Glutamatergic neuron (in vitro differentiated cells): Measurements from ENCODE around the gene NSUN6. TPM values are rescaled to one million over a fixed set of nuclear protein-coding genes. Genes with fewer than 3 reads are reported as not detected.

ENCODE experiments used
- DNase-seq: peaks from one replicate; pipeline ENCODE4 v3.0.0; 2022
- H3K27ac Mint-ChIP-seq: one replicate; pipeline ENCODE4 v1.8.0; 2020; ENCODE audit warnings: mild to moderate bottlenecking, mixed read lengths, inconsistent platforms; ENCODE audit not compliant: unreplicated experiment
- H3K27me3 Mint-ChIP-seq: one replicate; pipeline ENCODE4 v1.8.0; 2020; ENCODE audit warnings: mild to moderate bottlenecking, moderate library complexity, mixed read lengths, inconsistent platforms; ENCODE audit not compliant: unreplicated experiment
- H3K36me3 Mint-ChIP-seq: one replicate; pipeline ENCODE4 v1.8.0; 2020; ENCODE audit warnings: mild to moderate bottlenecking, mixed read lengths, inconsistent platforms; ENCODE audit not compliant: unreplicated experiment
- H3K4me1 Mint-ChIP-seq: one replicate; pipeline ENCODE4 v1.8.0; 2020; ENCODE audit warnings: mild to moderate bottlenecking, low read depth, mixed read lengths, inconsistent platforms; ENCODE audit not compliant: unreplicated experiment
- H3K4me3 Mint-ChIP-seq: one replicate; pipeline ENCODE4 v1.8.0; 2020; ENCODE audit warnings: mild to moderate bottlenecking, mixed read lengths, inconsistent platforms; ENCODE audit not compliant: unreplicated experiment
- H3K9me3 Mint-ChIP-seq: one replicate; pipeline ENCODE4 v1.8.0; 2020; ENCODE audit warnings: mild to moderate bottlenecking, moderate library complexity, mixed read lengths, inconsistent platforms; ENCODE audit not compliant: unreplicated experiment
- CTCF ChIP-seq: fragments of 200-600 bp; sonication (generic); IDR thresholded peaks from one replicate; pipeline ENCODE4 v1.5.0; 2021; ENCODE audit not compliant: partially characterized antibody, unreplicated experiment
- total RNA-seq: library from RNA; stranded (reverse); fragmentation: NEBNext Ultra II Directional; extraction: Animal tissue kit (Norgen Biotek cat#: 25700); gene quantifications from one replicate; pipeline ENCODE4 v1.2.1, GENCODE V29; 2021; ENCODE audit not compliant: unreplicated experiment

NSUN6 gene
- total RNA-seq, 1 donor from 2014 or later = 20.7 TPM

GRCh38 chr10:18567343-18567856 lies 84.0 kb downstream of the NSUN6 start:
- H3K9me3 Mint-ChIP-seq = no peaks in the 10 kb centered on the region
- no peak overlapping the region for H3K4me3 Mint-ChIP-seq
- no peaks in the 10 kb centered on the region for H3K36me3 Mint-ChIP-seq
- DNase-seq = no peak
- H3K4me1 Mint-ChIP-seq = no peaks in the 10 kb centered on the region
- no peak for TF ChIP-seq CTCF
- H3K27ac Mint-ChIP-seq = no peak overlapping the region
- no peaks in the 10 kb centered on the region for H3K27me3 Mint-ChIP-seq

- Mint-ChIP-seq H3K4me3 (no peak overlapping the region), H3K4me1 (no peaks in the 10 kb centered on the region), H3K27ac (no peak overlapping the region), H3K9me3 (no peaks in the 10 kb centered on the region), H3K36me3 (no peaks in the 10 kb centered on the region), H3K27me3 (no peaks in the 10 kb centered on the region)
- no peak for DNase-seq
- no peak for TF ChIP-seq CTCF
Measured at GRCh38 chr10:18566177-18566576, 85.2 kb downstream of the NSUN6 start.

- Mint-ChIP-seq H3K4me1 (no peaks in the 10 kb centered on the region), H3K27me3 (no peaks in the 10 kb centered on the region)
Measured at GRCh38 chr10:18565006-18565405, 86.4 kb downstream of the NSUN6 start.

GRCh38 chr10:18563003-18563726 lies 88.2 kb downstream of the NSUN6 start:
- H3K9me3 Mint-ChIP-seq = no peaks in the 10 kb centered on the region
- no peaks in the 10 kb centered on the region for H3K4me1 Mint-ChIP-seq
- H3K36me3 Mint-ChIP-seq = no peaks in the 10 kb centered on the region
- no peak overlapping the region for H3K27ac Mint-ChIP-seq
- no peak for TF ChIP-seq CTCF
- H3K4me3 Mint-ChIP-seq = no peak overlapping the region
- DNase-seq = no peak
- H3K27me3 Mint-ChIP-seq = no peaks in the 10 kb centered on the region

More at GRCh38 chr10:18565006-18565405, 86.4 kb downstream of the NSUN6 start:
- no peaks in the 10 kb centered on the region for H3K36me3 Mint-ChIP-seq
- no peak overlapping the region for H3K27ac Mint-ChIP-seq
- H3K4me3 Mint-ChIP-seq = no peak overlapping the region
- TF ChIP-seq CTCF = no peak
- no peak for DNase-seq
- no peaks in the 10 kb centered on the region for H3K9me3 Mint-ChIP-seq

- no peaks in the 10 kb centered on the region for H3K36me3 Mint-ChIP-seq
- H3K9me3 Mint-ChIP-seq = no peaks in the 10 kb centered on the region
- no peak for TF ChIP-seq CTCF
- no peaks in the 10 kb centered on the region for H3K27me3 Mint-ChIP-seq
- no peak overlapping the region for H3K4me3 Mint-ChIP-seq
- H3K4me1 Mint-ChIP-seq = no peaks in the 10 kb centered on the region
- H3K27ac Mint-ChIP-seq = no peak overlapping the region
- no peak for DNase-seq
Measured at GRCh38 chr10:18561861-18562551, 89.4 kb downstream of the NSUN6 start.
